HG03108 (cell line): ENCODE results near the gene PKNOX1.
"Not testable (repeated sequence)": the region's sequence is repeated elsewhere in the genome, so short reads cannot be mapped to it uniquely, and the experiment has no call there.

Experiments used
- ATAC-seq: cut with Tn5 transposase; IDR thresholded peaks from one replicate; pipeline ENCODE4 v1.9.1; 2021; ENCODE audit warnings: moderate library complexity; ENCODE audit not compliant: unreplicated experiment

PKNOX1 gene

GRCh38 chr21:42949094-42949755 is 25.1 kb upstream of the PKNOX1 start:
- ATAC-seq, result not testable (repeated sequence)

DNA sequence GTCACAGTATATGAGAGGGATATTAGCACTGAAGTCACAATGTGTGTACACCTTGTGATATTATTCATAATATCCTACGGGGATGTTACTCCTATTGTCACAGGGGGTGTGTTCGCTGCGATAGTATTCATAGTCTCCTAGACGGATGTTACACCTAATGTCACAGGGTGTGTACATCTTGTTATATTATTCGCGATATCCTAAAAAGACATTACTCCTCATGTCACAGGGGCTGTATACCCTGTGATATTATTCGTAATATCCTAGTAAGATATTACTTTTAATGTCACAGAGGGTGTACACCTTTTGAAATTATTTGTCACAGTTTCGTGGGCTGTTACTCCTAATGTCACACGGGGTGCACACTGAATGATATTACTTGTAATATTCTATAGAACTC is 23.2 kb upstream of the PKNOX1 start:
- not testable (repeated sequence) for ATAC-seq

- no peak for ATAC-seq
These were observed 17.3 kb upstream of the PKNOX1 start for GRCh38 chr21:42956824-42957630.

DNA sequence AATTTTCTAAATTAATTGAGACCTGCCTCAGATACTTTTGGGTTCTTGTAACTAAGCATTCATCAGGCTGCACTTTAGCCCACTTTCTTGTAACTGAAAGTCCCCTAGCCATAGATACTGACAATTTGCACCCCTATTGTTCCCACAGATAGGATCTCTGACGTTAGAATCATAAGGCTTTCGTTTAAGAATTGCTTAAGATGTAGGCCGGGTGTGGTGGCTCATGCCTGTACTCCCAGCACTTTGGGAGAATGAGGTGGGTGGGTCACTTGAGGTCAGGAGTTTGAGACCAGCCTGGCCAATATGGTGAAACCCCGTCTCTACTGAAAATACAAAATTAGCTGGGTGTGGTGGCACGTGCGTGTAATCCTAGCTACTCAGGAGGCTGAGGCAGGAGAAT is 16.2 kb upstream of the PKNOX1 start:
- ATAC-seq, result not testable (repeated sequence)

GRCh38 chr21:42959728-42960127 is 14.6 kb upstream of the PKNOX1 start:
- ATAC-seq, result no peak

DNA sequence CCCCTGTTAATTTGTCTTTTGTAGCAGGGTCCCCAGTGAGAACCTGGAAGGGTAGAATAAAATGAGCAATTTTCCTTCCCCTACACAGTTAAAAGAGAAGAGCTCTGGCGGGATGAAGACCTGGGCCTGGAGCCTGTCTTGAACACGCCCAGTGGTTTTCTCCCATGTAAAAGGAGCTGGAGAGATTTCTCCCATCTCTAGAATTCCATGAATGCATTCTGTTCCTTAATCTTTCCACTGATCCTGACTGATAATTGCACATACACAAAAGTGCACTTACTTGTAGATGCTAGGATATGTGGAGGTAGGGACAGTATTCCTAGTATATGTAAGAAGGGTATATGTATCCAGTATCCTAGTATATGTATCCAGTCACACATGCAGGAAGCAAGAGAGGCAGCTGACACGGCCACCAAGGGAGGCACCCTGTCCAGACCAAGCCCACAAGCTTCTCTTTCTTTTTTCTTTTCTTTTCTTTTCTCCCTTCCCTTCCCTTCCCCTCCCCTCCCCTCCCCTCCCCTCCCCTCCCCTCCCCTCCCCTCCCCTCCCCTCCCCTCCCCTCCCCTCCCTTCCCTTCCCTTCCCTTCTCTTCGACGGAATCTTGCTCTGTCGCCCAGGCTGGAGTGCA is 11.9 kb upstream of the PKNOX1 start:
- no peak for ATAC-seq

GRCh38 chr21:42964086-42964485 is 10.3 kb upstream of the PKNOX1 start:
- ATAC-seq, result no peak

GRCh38 chr21:42964546-42965210 is 9.7 kb upstream of the PKNOX1 start:
- no peak for ATAC-seq

DNA sequence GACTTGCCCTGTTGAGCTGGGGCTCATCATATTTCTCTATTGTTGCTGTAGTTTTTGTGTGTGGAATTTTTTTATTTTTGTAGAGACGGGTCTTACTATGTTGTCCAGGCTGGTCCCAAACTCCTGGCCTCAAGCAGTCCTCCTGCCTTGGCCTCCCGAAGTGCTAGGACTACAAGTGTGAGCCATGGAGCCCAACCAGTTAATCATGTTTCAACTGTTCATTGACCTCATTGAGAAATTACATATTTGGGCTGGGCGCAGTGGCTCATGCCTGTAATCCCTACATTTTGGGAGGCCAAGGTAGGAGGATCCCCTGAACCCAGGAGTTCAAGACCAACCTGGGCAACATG is 9.2 kb upstream of the PKNOX1 start:
- ATAC-seq, result no peak

DNA sequence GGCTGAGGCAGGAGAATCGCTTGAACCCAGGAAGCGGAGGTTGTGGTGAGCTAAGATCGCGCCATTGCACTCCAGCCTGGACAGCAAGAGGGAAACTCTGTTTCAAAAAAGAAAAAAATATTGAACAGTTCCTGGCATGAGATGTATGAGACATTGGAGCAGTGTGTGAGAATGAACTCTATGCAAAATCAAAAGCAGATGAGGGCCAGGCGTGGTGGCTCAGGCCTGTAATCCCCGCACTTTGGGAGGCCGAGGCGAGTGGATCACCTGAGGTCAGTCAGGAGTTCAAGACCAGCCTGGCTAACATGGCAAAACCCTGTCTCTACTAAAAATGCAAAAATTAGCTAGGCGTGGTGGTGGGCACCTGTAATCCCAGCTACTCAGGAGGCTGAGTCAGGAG is 6.7 kb upstream of the PKNOX1 start:
- ATAC-seq, result not testable (repeated sequence)

DNA sequence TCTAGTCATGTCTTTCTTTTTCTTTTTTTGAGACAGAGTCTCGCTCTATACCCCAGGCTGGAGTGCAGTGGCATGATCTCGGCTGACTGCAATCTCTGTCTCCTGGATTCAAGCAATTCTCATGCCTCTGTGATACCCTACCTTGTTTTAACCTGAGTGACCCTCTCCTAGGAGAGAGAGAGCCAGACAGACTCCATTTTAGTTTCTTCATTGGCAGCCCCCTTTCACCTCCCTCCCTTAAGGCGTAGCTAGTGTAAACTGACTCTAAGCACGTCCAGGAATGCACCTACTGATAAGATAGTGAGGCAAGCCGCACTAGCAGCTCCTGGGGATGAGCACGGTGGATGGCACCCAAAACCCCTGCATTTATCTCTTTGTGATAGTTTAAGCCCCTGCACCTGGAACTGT is 5.2 kb upstream of the PKNOX1 start:
- no peak for ATAC-seq

DNA sequence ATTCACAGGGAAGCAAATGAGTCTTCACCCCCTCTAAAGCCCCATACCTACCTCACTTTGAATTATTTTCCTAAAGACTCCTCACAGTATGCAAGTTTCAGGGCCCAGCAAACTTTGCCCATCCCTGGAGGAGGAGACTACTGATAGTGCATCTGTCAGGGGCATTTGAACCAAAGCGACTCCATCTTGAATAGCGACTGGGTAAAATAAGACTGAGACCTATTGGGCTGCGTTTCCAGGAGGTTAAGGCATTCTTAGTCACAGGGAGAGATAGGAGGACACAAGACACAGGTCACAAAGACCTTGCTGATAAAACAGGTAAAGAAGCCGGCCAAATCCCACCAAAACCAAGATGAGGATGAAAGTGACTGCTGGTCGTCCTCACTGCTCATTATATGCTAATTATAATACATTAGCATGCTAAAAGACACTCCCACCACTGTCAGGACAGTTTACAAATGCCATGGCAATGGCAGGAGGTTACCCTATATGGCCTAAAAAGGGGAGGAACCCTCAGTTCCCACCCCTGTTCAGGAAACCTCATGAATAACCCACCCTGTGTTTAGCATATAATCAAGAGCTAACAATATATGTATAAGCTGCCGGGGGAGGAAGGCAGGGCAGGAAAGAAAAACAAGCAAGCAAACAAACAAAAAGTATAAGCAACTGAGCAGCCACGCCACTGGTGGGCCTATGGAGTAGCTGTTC is 3.3 kb upstream of the PKNOX1 start:
- no peak for ATAC-seq

GRCh38 chr21:42971897-42972275 is 2.5 kb upstream of the PKNOX1 start:
- no peak for ATAC-seq

DNA sequence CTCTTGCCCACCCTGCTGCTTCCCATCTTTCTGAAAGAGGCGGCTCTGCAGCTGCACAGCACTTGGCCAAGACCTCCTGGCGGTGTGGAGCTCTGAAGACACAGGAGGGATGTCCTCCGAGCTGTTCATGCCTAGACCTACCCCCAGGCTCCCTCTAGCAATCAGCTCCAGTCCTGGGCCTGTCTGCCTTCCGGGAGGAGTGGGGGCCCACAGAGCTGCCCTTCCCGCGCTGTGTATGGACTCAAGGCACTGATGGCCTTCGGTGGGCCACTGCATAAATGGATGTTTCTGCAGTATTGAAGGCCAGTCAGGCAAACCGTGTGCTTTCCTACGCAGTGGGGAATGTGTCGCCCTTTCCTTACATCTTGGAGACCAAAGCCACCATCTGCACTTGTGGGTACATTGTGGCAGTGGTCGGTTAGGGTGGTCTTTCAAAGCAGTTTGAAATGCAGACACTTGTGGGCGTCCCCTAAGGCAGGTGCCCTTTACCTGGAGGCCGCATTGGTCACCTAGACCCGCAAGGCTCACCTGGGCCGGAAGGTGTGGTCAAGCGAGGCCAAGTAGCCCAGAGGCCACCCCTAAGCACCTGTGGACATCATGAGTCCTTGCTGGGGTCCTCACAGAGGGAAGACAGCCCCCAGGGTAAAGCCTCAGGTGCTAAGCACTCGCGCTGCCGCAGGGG is 912 bp upstream of the PKNOX1 start:
- no peak for ATAC-seq

DNA sequence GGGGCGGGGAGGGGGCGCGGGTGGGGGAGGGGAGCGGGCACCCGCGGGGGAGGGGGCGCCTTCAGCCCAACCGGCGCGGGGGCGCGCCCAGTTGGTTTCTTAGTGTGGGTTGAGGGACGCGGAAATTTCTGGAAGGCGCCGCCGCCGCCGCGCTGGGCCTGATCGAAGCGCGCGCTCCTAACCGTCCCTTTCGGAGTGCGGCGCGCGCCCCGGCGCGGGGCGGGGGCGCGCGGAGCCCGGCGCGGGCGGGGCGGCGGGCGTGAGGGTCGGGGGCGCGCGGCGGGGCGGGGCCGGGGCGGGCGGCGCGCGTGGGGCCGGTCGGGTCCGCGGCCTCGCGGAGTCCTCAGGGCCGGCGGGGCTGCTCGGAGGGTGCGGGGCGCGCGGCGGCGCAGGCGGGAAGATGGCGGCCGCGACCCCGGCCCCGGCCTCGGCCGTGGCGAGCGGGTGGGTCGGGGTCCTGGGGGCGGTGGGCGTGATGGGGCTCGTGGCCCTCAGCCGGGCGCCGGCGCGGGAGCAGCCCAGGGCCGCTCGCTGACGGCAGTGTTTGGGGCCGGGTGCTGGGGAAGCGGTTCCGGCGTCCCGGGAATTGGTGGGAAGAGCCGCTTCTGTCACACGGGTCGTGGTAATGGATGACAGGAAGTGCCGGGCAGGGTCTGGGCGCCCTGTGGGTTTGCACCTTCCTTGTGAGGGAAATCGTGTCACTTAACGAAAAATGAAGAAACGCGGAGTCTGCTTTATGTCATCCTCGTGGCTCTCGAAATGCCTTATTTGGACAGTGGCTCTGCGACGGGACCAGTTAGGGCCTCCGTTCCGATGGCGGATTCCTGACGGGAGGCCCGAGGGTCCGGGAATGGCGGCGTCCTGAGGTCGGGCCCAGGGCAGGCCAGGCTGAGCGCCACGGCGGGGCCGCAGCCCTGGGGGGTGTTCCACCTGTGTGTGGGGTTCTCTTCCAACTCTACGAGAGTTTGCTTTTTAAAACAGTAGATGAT is 764 bp downstream of the PKNOX1 start:
- ATAC-seq, result peak; percentile 19

DNA sequence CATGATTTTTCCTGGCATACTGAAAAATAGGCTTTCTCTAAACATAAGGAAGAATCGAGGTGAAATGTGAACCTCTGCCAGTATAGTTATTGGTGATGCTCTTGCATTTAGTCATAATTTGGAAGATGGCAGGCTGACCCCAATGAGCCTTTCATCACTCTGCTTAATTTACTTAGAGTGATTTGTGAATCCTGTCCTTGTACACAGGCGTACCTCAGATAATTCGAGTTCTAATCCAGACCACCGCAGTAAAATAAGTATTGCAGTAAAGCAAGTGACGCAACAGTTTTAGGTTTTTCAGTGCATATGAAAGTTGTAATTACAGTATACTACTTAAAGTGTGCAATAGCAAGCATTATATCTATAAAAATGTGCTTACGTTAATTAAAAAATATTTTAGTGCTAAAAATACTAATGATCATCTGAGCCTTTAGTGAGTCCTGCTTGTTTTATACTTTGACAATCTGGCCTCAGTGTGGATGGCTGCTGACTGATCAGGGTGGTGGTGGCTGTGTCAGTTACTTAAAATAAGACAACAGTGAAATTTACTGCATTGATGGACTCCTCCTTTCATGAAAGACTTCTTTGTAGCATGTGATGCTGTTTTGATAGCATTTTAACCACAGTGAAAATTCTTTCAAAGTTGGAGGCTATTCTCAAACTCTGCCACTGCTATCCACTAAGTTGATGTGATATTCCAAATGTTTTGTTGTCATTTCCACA is 1.7 kb downstream of the PKNOX1 start:
- ATAC-seq, result no peak

DNA sequence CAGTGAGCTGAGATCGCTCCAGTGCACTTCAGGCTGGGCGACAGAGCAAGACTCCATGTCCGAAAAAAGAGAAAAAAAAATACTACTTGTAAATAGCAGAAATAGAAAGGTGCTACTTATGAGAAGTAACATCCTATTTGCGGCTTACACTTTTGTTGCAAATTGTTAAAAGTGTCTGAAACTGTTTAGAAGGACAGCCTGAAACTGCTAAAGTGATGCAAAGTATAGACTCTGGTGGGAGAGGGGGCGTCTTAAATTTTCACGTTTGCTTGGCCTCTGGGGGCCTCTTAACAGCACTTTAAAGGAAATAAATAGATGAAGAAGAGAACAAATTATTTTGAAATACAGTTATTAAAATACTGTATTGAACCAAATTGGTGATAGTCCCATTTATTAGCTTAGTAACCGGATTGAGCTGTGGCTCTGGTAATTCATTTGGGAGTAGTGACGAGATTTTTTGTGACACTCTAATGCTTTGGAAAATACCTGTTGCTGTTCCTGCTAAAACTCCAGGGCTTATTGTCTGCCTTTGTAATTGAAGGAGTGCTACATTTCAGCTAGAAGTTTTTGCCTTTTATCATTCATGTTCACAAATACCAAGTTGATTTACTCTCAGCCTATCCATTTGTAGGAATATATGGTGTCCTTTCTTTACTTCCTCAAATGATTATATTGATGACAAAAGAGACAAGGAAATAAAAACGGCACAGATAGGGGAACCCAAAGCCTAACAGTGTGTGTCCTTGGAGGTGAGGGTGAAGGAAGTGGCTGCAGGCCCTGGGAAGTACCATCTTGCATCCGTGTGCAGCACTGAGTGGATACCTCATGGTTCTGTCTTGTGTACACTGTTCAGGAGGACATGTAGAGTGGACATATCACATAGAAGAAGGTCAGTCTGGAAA is 6.2 kb downstream of the PKNOX1 start:
- no peak for ATAC-seq

- ATAC-seq, result no peak
These were observed 6.8 kb downstream of the PKNOX1 start for GRCh38 chr21:42981214-42981523.
